H1 (cell line): ENCODE results near the gene JAKMIP1. TPM values are rescaled to one million over a fixed set of nuclear protein-coding genes. Genes with fewer than 3 reads are reported as not detected.

Experiments used
- CTCF ChIA-PET: fragments of 300-600 bp; sonication (Branson Sonifier 250); formaldehyde crosslinking; loops from one replicate; lab custom pipeline; 2021; ENCODE audit not compliant: partially characterized antibody; lab: Charles Lee
- POLR2A ChIA-PET: fragments of 300-600 bp; sonication (Branson Sonifier 250); formaldehyde crosslinking; loops from one replicate; lab custom pipeline; 2021; ENCODE audit warnings: inconsistent platforms; ENCODE audit not compliant: partially characterized antibody; lab: Charles Lee
- DNase-seq, 2 experiments: peaks; one replicate each; pipeline versions ENCODE4 v3.0.0 to v3.0.0-alpha.2; 2010 to 2022; ENCODE audit warnings: low spot score in 2 of 2, low read depth in 1 of 2, mixed read lengths in 1 of 2
- FAIRE-seq: peaks from 2 replicates; lab custom pipeline; 2011; peaks lifted over from hg19 to GRCh38; lab: Jason Lieb, UNC
- H2AFZ ChIP-seq: 2 replicates; pipeline ENCODE4 v1.8.1; 2012; ENCODE audit warnings: low read length, inconsistent platforms
- H2AK5ac ChIP-seq: 2 replicates; pipeline ENCODE4 v1.6.1; 2013; ENCODE audit warnings: low read depth, low read length
- H2BK120ac ChIP-seq: replicated peaks from 2 replicates; pipeline ENCODE3; 2013; ENCODE audit warnings: low read depth, low read length, inconsistent platforms
- H2BK12ac ChIP-seq: 2 replicates; pipeline ENCODE4 v1.6.1; 2013; ENCODE audit warnings: low read depth, low read length
- H2BK15ac ChIP-seq: 2 replicates; pipeline ENCODE4 v1.6.1; 2013; ENCODE audit warnings: low read length
- H2BK20ac ChIP-seq: 2 replicates; pipeline ENCODE4 v1.6.1; 2013; ENCODE audit warnings: low read length
- H2BK5ac ChIP-seq: 2 replicates; pipeline ENCODE4 v1.6.1; 2013; ENCODE audit warnings: low read depth, low read length
- H3K14ac ChIP-seq: 2 replicates; pipeline ENCODE4 v1.6.1; 2013; ENCODE audit warnings: inconsistent platforms; ENCODE audit not compliant: insufficient read length
- H3K18ac ChIP-seq: 2 replicates; pipeline ENCODE4 v1.6.1; 2013; ENCODE audit warnings: low read length; ENCODE audit errors: extremely low read depth
- H3K23ac ChIP-seq: 2 replicates; pipeline ENCODE4 v1.6.1; 2013; ENCODE audit warnings: inconsistent platforms; ENCODE audit not compliant: insufficient read length
- H3K23me2 ChIP-seq: 2 replicates; pipeline ENCODE4 v1.6.1; 2013; ENCODE audit warnings: low read depth, low read length
- H3K27ac ChIP-seq: 2 replicates; pipeline ENCODE4 v1.6.1; 2011; ENCODE audit warnings: low read depth, low read length, inconsistent platforms
- H3K27me3 ChIP-seq, 4 experiments: replicated peaks in 1 of 4; 1 replicate in 1 of 4; 2 replicates in 3 of 4; pipeline versions ENCODE4 v1.6.1 to v1.8.1; 2011 to 2013; ENCODE audit warnings: low read length in 3 of 4, mild to moderate bottlenecking in 3 of 4, inconsistent platforms in 2 of 4, mixed read lengths in 2 of 4, moderate library complexity in 1 of 4; ENCODE audit not compliant: control insufficient read depth in 3 of 4, insufficient read depth in 3 of 4; ENCODE audit errors: extremely low read depth in 1 of 4
- H3K36me3 ChIP-seq, 4 experiments: 2 replicates each; pipeline versions ENCODE4 v1.6.1 to v1.8.1; 2011 to 2013; ENCODE audit warnings: mild to moderate bottlenecking in 4 of 4, low read length in 3 of 4, moderate library complexity in 2 of 4, control low read depth in 1 of 4, inconsistent platforms in 1 of 4; ENCODE audit not compliant: insufficient read depth in 4 of 4, control insufficient read depth in 2 of 4
- H3K4ac ChIP-seq: replicated peaks from 2 replicates; pipeline ENCODE3; 2013; ENCODE audit warnings: low read length, low read depth, mixed read lengths, inconsistent platforms; ENCODE audit not compliant: insufficient read length
- H3K4me1 ChIP-seq, 4 experiments: replicated peaks in 1 of 4; 1 replicate in 1 of 4; 2 replicates in 3 of 4; pipeline versions ENCODE4 v1.6.1 to v1.8.1; 2011 to 2013; ENCODE audit warnings: low read length in 3 of 4, inconsistent platforms in 2 of 4, mixed read lengths in 1 of 4; ENCODE audit not compliant: insufficient read depth in 4 of 4, control insufficient read depth in 3 of 4
- H3K4me2 ChIP-seq, 2 experiments: 2 replicates each; pipeline versions ENCODE4 v1.6.1 to v1.8.1; 2011 to 2013; ENCODE audit warnings: low read depth in 2 of 2, low read length in 2 of 2, control low read depth in 1 of 2, inconsistent platforms in 1 of 2, mild to moderate bottlenecking in 1 of 2; ENCODE audit not compliant: insufficient read depth in 1 of 2
- H3K4me3 ChIP-seq, 4 experiments: fragments of 200-600, 300-600 bp in 1 of 4; sonication (generic), shearing (Covaris generic), sonication (Bioruptor Twin) in 1 of 4; 2 replicates each; pipeline versions ENCODE4 v1.5.1 to v1.8.1; 2011 to 2016; ENCODE audit warnings: low read length in 4 of 4, low read depth in 3 of 4, control low read depth in 2 of 4, inconsistent platforms in 2 of 4, mild to moderate bottlenecking in 2 of 4, mixed read lengths in 1 of 4, moderate library complexity in 1 of 4; ENCODE audit not compliant: insufficient read depth in 2 of 4; ENCODE audit errors: extremely low read depth in 1 of 4
- H3K56ac ChIP-seq: replicated peaks from 2 replicates; pipeline ENCODE3; 2013; ENCODE audit warnings: low read depth, mild to moderate bottlenecking, mixed read lengths, low read length, inconsistent platforms; ENCODE audit not compliant: insufficient read length
- H3K79me1 ChIP-seq: 2 replicates; pipeline ENCODE4 v1.6.1; 2013; ENCODE audit warnings: low read depth, low read length, control low read depth
- H3K79me2 ChIP-seq, 2 experiments: 2 replicates each; pipeline versions ENCODE4 v1.6.1 to v1.8.1; 2012 to 2013; ENCODE audit warnings: low read length in 2 of 2, mild to moderate bottlenecking in 2 of 2, inconsistent platforms in 1 of 2; ENCODE audit not compliant: insufficient read depth in 2 of 2, control insufficient read depth in 1 of 2
- H3K9ac ChIP-seq, 4 experiments: replicated peaks in 1 of 4; 1 replicate in 1 of 4; 2 replicates in 3 of 4; pipeline versions ENCODE4 v1.6.1 to v1.8.1; 2011 to 2013; ENCODE audit warnings: low read depth in 3 of 4, low read length in 3 of 4, control low read depth in 2 of 4, mild to moderate bottlenecking in 2 of 4, moderate library complexity in 2 of 4, inconsistent platforms in 1 of 4; ENCODE audit errors: extremely low read depth in 1 of 4
- H3K9me3 ChIP-seq, 2 experiments: 2 replicates each; pipeline versions ENCODE4 v1.6.1 to v1.8.1; 2012 to 2013; ENCODE audit warnings: mild to moderate bottlenecking in 2 of 2, moderate library complexity in 2 of 2, control low read depth in 1 of 2, inconsistent platforms in 1 of 2, low read depth in 1 of 2, low read length in 1 of 2, mixed read lengths in 1 of 2; ENCODE audit not compliant: insufficient read depth in 2 of 2
- H4K20me1 ChIP-seq, 2 experiments: replicated peaks in 1 of 2; 2 replicates each; pipeline versions ENCODE3 to v1.8.1; 2011 to 2013; ENCODE audit warnings: inconsistent platforms in 2 of 2, low read length in 2 of 2, mild to moderate bottlenecking in 1 of 2; ENCODE audit not compliant: insufficient read depth in 2 of 2, control insufficient read depth in 1 of 2
- H4K5ac ChIP-seq: 2 replicates; pipeline ENCODE4 v1.6.1; 2013; ENCODE audit warnings: low read length, low read depth, mixed read lengths, inconsistent platforms; ENCODE audit not compliant: insufficient read length
- H4K8ac ChIP-seq: 2 replicates; pipeline ENCODE4 v1.8.0; 2013; ENCODE audit warnings: mild to moderate bottlenecking, moderate library complexity, low read length, inconsistent platforms; ENCODE audit not compliant: insufficient read depth; ENCODE audit errors: extremely low read depth
- H4K91ac ChIP-seq: replicated peaks from 2 replicates; pipeline ENCODE3; 2013; ENCODE audit warnings: low read length, mixed read lengths, inconsistent platforms; ENCODE audit not compliant: insufficient read length
- BRCA1 ChIP-seq: IDR thresholded peaks from 2 replicates; pipeline ENCODE4 v1.6.1; 2012; ENCODE audit warnings: low read depth, low read length, improper control_type of control experiment
- CBX8 ChIP-seq: fragments of 300-800, 300-1000 bp; sonication (generic); IDR thresholded peaks from 2 replicates; pipeline ENCODE4 v1.7.1; 2016; ENCODE audit warnings: low read depth, low read length, borderline replicate concordance
- EGR1 ChIP-seq: IDR thresholded peaks from 2 replicates; pipeline ENCODE4 v1.6.1; 2011; ENCODE audit warnings: low read depth, low read length, borderline replicate concordance
- HDAC2 ChIP-seq, 2 experiments: fragments of 300-600 bp in 1 of 2; sonication (generic) in 1 of 2; IDR thresholded peaks; 2 replicates each; pipeline ENCODE4 v1.6.1; 2011 to 2012; ENCODE audit warnings: low read depth in 2 of 2, low read length in 2 of 2, mild to moderate bottlenecking in 2 of 2, moderate library complexity in 2 of 2, borderline replicate concordance in 1 of 2, inconsistent platforms in 1 of 2
- JUN ChIP-seq: IDR thresholded peaks from 2 replicates; pipeline ENCODE4 v1.6.1; 2011; ENCODE audit warnings: low read depth, mild to moderate bottlenecking, improper control_type of control experiment, low read length
- KDM4A ChIP-seq: IDR thresholded peaks from one replicate; pipeline ENCODE4 v1.7.1; 2012; ENCODE audit warnings: low read depth, mild to moderate bottlenecking, moderate library complexity, low read length, inconsistent platforms; ENCODE audit not compliant: severe bottlenecking
- NANOG ChIP-seq: IDR thresholded peaks from 2 replicates; pipeline ENCODE4 v1.6.1; 2011; ENCODE audit warnings: low read length, low read depth, mild to moderate bottlenecking, inconsistent platforms; ENCODE audit not compliant: insufficient read depth, poor library complexity, severe bottlenecking
- PHF8 ChIP-seq: fragments of 200-600 bp; sonication (generic); conservative IDR thresholded peaks from 2 replicates; pipeline ENCODE4 v1.7.1; 2012; ENCODE audit warnings: low read depth, mild to moderate bottlenecking, inconsistent platforms, low read length, moderate library complexity
- RAD21 ChIP-seq, 2 experiments: IDR thresholded peaks in 1 of 2; conservative IDR thresholded peaks in 1 of 2; 2 replicates each; pipeline ENCODE4 v1.6.1; 2011; ENCODE audit warnings: low read depth in 2 of 2, low read length in 2 of 2, improper control_type of control experiment in 1 of 2, inconsistent platforms in 1 of 2, mild to moderate bottlenecking in 1 of 2, moderate library complexity in 1 of 2
- RBBP5 ChIP-seq: IDR thresholded peaks from 2 replicates; pipeline ENCODE4 v1.7.1; 2012; ENCODE audit warnings: low read depth, mild to moderate bottlenecking, inconsistent platforms, low read length, moderate library complexity, borderline replicate concordance
- RFX5 ChIP-seq: IDR thresholded peaks from 2 replicates; pipeline ENCODE4 v1.6.1; 2011; ENCODE audit warnings: low read depth, low read length, improper control_type of control experiment, borderline replicate concordance
- RXRA ChIP-seq: IDR thresholded peaks from 2 replicates; pipeline ENCODE4 v1.6.1; 2011; ENCODE audit warnings: low read depth, mild to moderate bottlenecking, low read length, moderate library complexity; ENCODE audit not compliant: insufficient read depth
- SIN3A ChIP-seq, 2 experiments: IDR thresholded peaks in 1 of 2; conservative IDR thresholded peaks in 1 of 2; 2 replicates each; pipeline ENCODE4 v1.6.1; 2011 to 2012; ENCODE audit warnings: low read length in 2 of 2, improper control_type of control experiment in 1 of 2, low read depth in 1 of 2, mild to moderate bottlenecking in 1 of 2
- WGBS, 2 experiments: shearing (Covaris generic) in 1 of 2; methylation state at CpG; one replicate each; pipeline versions ENCODE4 v1.1.6 to v1.1.7; 2013 to 2015; ENCODE audit warnings: low lambda C conversion rate in 2 of 2, mixed read lengths in 2 of 2, inconsistent platforms in 1 of 2, low coverage in 1 of 2, missing lambda C conversion rate in 1 of 2; ENCODE audit not compliant: insufficient replicate concordance in 2 of 2, insufficient coverage in 1 of 2, insufficient read length in 1 of 2; ENCODE audit errors: extremely low coverage in 1 of 2, missing lambda C conversion rate in 1 of 2; 5-methylcytosine and 5-hydroxymethylcytosine counted together
- polyA plus RNA-seq, 7 experiments: library from polyadenylated mRNA; depleted of rRNA in 3 of 7; stranded (reverse) in 5 of 7; unstranded in 2 of 7; fragments of >200 nt in 5 of 7; fragments of 200-250 nt in 2 of 7; gene quantifications; 1 replicate in 5 of 7; 2 replicates in 1 of 7; 4 replicates in 1 of 7; pipeline versions ENCODE4 v1.2.1 to v1.2.3, GENCODE V29; 2011 to 2013; ENCODE audit warnings: missing spikeins in 2 of 7, mixed read lengths in 2 of 7
- total RNA-seq: library from RNA; stranded (reverse); fragmentation: NEBNext Ultra II Directional; extraction: Animal tissue kit (Norgen Biotek cat#: 25700); gene quantifications from 2 replicates; pipeline ENCODE4 v1.2.1, GENCODE V29; 2021

The JAKMIP1 gene
- total and polyA plus RNA-seq, 2 of the 8 experiments (the other 6 are each of a cell fraction or from before 2014, with no cell fraction given), result 2.5 to 4.4 TPM

DNA sequence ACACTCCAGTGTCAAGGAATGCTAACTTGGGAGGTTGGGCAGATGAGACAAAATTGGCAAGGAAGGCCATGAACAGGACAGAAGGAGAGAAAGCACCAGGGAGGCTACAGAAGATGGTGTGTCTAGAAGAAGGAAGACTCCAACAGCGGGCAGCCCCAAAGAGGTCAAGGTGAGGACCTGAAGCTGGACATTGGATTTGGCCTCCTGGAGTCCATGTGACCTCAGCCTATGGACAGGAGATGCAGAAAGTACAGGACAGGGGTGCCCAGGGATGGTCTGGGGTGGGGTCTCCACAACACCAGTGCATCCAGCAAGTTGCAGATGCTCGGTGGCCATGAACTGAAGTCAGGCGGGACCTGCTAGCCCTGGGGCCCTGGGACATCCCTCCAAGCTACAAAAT lies 86.2 kb downstream of the JAKMIP1 start:
- Histone ChIP-seq H3K79me1 (no peaks in the 10 kb centered on the region; the same call in 1 of the 2 replicates), H4K5ac (no peak overlapping the region), H3K56ac (no peak overlapping the region), H3K14ac (no peak overlapping the region), H2AFZ (no peak overlapping the region), H2AK5ac (no peak overlapping the region), H2BK20ac (no peak overlapping the region), H3K4ac (no peak overlapping the region), H2BK120ac (no peak overlapping the region), H3K79me2 (no peaks in the 10 kb centered on the region), H3K4me2 (no peak overlapping the region), H3K23ac (no peak overlapping the region), H3K4me1 (peaks cover 14 to 32% (median 22%) of the 10 kb centered on the region in 4 experiments), H3K4me3 (no peak overlapping the region), H2BK12ac (no peak overlapping the region; the same call in 1 of the 2 replicates), H3K36me3 (no peaks in the 10 kb centered on the region), H4K8ac (no peak overlapping the region), H2BK5ac (no peak overlapping the region), H2BK15ac (no peak overlapping the region), H3K27me3 (no peaks in the 10 kb centered on the region; a peak in 2 of 7 replicates), H3K18ac (no peak overlapping the region), H4K20me1 (no peaks in the 10 kb centered on the region), H4K91ac (no peak overlapping the region), H3K9ac (no peak overlapping the region), H3K23me2 (no peaks in the 10 kb centered on the region), H3K27ac (no peak overlapping the region), H3K9me3 (no peaks in the 10 kb centered on the region)
- 97% methylated on average over 3 of the region's 3 CpGs; no CpG with 5 or more reads in 1 of the 2 experiments for WGBS, 2 experiments
- FAIRE-seq, result no peak
- ChIA-PET POLR2A (no interaction called here), CTCF (interaction anchor here (1.0 to 4.6 kb wide), 3 partner anchors 10 to 210 kb away, joined by 3 to 22 read pairs (median 4); no protein-coding TSS in a partner anchor)
- no peak for DNase-seq
- TF ChIP-seq KDM4A, result no peak
- no peak for TF ChIP-seq BRCA1
- TF ChIP-seq RAD21 (IDR thresholded peaks at IDR 0.05 in 1 of 2, conservative IDR thresholded peaks at IDR 0.05 in 1 of 2; ENCODE audit: low read depth in 2 of 2, low read length in 2 of 2), result no peak
- TF ChIP-seq EGR1, result no peak
- no peak for TF ChIP-seq NANOG
- TF ChIP-seq RFX5, result no peak
- no peak for TF ChIP-seq PHF8
- no peak for TF ChIP-seq JUN
- TF ChIP-seq SIN3A (conservative IDR thresholded peaks at IDR 0.05 in 1 of 2, IDR thresholded peaks at IDR 0.05 in 1 of 2; ENCODE audit: low read depth in 1 of 2, low read length in 2 of 2), result no peak
- TF ChIP-seq RXRA, result no peak
- TF ChIP-seq RBBP5, result no peak
- TF ChIP-seq HDAC2 (IDR thresholded peaks at IDR 0.05; ENCODE audit: borderline replicate concordance in 1 of 2, low read depth in 2 of 2, low read length in 2 of 2), result no peak
- TF ChIP-seq CBX8, result no peak
